Muscle of arm (tissue), 12 donors: ENCODE results near the gene ANO6. TPM values are rescaled to one million over a fixed set of nuclear protein-coding genes. Genes with fewer than 3 reads are reported as not detected.

Experiments used
- DNase-seq: peaks from one replicate; pipeline ENCODE4 v3.0.0-alpha.2; 2013
- polyA plus RNA-seq, 12 donors: library from polyadenylated mRNA; unstranded; fragments of 120-200 nt; gene quantifications; one replicate each; pipeline ENCODE4 v1.2.1, GENCODE V29; 2013; ENCODE audit not compliant: insufficient read length in 12 of 12

The ANO6 gene
- polyA plus RNA-seq, 12 donors = 43.2 to 77.2 (median 70.1) TPM; not detected in 1

DNA sequence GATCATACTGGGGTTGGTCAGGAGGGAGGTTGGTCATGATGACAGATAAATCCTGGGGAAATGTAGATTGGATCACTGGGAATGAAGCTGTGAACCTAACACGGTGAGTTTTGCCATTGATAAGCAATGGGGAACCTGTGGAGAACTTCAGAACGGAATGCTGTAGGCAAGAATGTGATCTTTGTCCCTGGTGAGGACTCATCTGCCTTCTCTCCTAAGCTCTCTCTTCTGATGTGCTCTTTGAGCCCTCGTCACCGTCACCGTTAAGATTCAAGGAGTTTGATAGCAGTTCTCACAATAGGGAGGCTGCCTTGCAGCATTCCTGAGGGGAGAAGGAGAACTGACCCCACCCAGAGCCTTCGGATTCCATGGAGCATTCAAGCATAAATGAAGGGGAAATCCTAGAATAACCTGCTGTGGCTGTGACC, 217.6 kb downstream of the ANO6 start:
- DNase-seq = no peak

DNA sequence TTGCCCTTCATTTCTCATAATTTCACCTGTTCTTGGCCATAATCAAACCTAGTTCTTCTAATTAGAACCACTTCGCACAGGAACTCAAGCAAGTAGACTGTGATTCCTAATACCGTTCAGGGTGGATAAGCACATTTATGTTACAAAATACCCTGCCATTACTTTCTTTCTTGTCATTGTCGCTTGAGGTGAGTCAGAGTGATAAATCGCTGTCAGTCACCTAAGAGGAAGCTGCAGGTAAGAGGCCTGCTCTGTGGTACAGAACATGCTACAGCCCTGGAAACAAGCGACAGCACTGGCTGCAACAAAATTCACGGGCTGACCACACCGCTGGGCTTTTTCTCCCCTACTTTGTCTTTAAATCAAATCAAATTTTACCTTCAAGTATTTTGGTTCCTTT, 218.2 kb downstream of the ANO6 start:
- no peak for DNase-seq

DNA sequence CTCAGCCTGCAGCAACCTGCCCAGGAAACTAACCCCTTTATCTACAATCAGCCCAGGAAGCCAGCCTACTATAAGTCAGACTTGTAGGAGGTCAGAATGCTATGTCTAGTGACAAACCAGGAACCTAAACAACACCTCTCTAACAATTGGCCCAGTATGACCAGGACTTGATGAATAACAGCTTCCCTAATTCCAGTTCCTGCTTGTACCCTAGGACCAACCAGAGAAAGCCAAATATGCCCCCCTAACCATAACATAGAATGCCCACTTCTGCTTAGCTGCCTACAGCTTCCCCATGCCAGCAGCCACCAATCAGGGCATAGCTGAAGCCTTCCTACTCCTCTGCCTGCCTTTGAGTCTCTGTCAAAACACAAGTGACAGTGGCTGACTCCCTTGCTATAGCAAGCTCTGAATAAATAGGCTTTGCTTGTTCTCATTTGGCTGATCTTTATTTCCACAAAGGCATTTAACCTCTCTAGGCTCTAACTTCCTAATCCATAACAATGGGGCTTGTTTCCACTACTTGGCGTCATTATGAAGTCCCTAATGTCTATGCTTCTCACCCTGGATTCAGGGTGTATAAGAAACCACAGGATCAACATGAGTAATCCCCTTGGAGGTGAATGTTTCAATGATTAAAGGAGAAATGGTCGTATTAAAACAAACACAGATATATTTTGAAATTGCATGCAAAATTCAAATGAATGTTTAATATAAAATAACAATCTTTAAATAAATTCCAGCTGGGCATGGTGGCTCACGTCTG, 220.2 kb downstream of the ANO6 start:
- no peak for DNase-seq

- no peak for DNase-seq
Observed at GRCh38 chr12:45439039-45439438, 223.1 kb downstream of the ANO6 start.

DNA sequence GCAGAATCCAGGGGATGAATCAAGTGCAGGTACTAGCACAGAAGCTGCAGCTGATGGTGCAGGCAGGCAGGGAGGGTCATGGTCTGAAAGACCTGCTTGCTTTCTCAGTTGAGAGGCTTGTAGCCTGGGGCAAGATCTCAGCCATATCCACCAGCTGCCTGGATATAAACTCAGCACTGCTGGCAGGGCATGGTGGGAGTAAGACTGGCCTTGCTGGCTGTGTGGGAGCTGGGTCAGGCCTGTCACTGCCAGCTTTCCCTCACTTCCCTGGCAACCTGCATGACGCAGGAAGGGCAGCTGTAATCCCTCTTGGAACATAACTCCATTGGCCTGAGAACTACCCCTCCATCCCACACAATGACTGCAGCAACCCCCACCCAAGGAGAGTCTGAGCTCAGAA, 230.1 kb downstream of the ANO6 start:
- no peak for DNase-seq

- no peak for DNase-seq
Observed at GRCh38 chr12:45458238-45458637, 242.3 kb downstream of the ANO6 start.

- peak; percentile 63 for DNase-seq
Observed at GRCh38 chr12:45458854-45459807, 243.2 kb downstream of the ANO6 start.

- DNase-seq = no peak
Observed at GRCh38 chr12:45462506-45462905, 246.6 kb downstream of the ANO6 start.

DNA sequence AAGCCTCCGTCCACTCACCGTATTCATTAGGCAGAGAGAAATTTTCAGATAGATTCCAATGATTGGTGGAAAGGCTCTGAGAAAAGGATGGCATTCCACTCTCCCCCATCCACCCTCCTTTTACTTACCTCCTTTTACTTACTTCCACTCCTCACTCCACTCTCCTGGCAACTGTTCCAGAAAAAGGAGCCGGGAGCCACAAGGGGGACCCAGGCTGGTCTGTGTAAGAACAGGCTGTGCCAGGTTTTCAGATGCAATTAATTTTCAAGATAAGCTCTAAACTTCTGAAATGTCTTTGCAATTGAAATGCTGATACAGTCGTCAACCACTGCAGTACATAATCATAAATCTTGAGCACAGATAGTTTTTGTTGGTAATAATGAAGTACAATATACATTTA, 248.8 kb downstream of the ANO6 start:
- no peak for DNase-seq

- DNase-seq = no peak
Observed at GRCh38 chr12:45468751-45469615, 253.1 kb downstream of the ANO6 start.

DNA sequence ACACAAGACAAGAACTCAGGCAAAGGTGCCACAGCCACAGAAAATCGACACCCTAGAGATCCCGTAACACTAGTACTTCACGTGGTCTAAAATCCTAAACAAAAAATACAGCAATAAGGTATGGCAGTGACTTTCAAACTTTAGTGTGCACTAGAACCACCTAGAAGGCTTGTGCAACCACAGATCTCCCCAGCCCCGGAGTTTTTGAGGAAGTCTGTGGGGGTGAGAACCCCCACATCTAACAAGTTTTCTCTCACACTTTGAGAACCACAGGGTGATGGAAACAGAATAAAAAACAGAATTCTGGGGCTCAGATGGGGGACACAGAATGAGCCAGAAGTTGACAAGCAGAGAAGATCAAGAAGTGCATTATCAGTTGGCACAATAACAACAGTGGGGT, 254.0 kb downstream of the ANO6 start:
- no peak for DNase-seq

DNA sequence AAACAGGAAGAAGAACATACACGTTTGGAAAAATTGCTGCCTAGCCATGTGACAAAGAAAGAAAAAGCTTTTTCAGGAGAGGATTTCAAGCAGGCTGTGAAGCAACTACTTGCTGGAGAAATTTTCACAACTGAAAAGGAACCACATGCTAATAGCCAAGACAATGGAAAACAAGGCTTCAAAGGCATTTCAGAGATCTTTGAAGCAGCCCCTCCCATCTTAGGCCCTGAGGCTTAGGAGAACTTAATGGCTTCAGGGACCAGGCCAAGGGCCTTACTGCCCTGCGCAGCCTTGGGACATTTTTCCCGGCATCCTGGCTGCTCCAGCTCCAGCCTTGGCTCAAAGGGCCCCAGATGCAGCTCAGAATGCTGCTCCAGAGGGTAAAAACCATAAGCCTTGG, 257.7 kb downstream of the ANO6 start:
- no peak for DNase-seq

GRCh38 chr12:45475594-45475993, 259.7 kb downstream of the ANO6 start:
- DNase-seq = no peak

GRCh38 chr12:45477526-45477925, 261.6 kb downstream of the ANO6 start:
- DNase-seq = no peak

GRCh38 chr12:45478931-45479330, 263.0 kb downstream of the ANO6 start:
- no peak for DNase-seq

- DNase-seq = no peak
Observed at GRCh38 chr12:45481746-45482145, 265.9 kb downstream of the ANO6 start.

GRCh38 chr12:45483571-45483970, 267.7 kb downstream of the ANO6 start:
- DNase-seq = peak; percentile 12
